Activated CD8-positive, alpha-beta memory T cell treated with anti-CD3 and anti-CD28 coated beads, Interleukin-2, amount 50 U/mL, for 1 hour (primary cell): ENCODE results near the gene MIGA2.
"Not testable (repeated sequence)": the region's sequence is repeated elsewhere in the genome, so short reads cannot be mapped to it uniquely, and the experiment has no call there.

Experiments
- DNase-seq: peaks from one replicate; pipeline ENCODE4 v3.0.0-alpha.2; 2020; ENCODE audit errors: extremely low read depth

MIGA2 gene

GRCh38 chr9:129100383-129101169 lies 64.2 kb downstream of the MIGA2 start:
- DNase-seq, result no peak

GRCh38 chr9:129101279-129101678 lies 64.9 kb downstream of the MIGA2 start:
- DNase-seq, result no peak

- no peak for DNase-seq
These were observed 65.7 kb downstream of the MIGA2 start for GRCh38 chr9:129102095-129102525.

GRCh38 chr9:129102791-129103594 lies 66.6 kb downstream of the MIGA2 start:
- no peak for DNase-seq

GRCh38 chr9:129103595-129103965 lies 67.2 kb downstream of the MIGA2 start:
- DNase-seq, result no peak

- DNase-seq, result no peak
These were observed 67.6 kb downstream of the MIGA2 start for GRCh38 chr9:129104051-129104450.

- DNase-seq, result no peak
These were observed 69.7 kb downstream of the MIGA2 start for GRCh38 chr9:129105857-129106694.

GRCh38 chr9:129107651-129108050 lies 71.2 kb downstream of the MIGA2 start:
- DNase-seq, result no peak

- DNase-seq, result no peak
These were observed 71.8 kb downstream of the MIGA2 start for GRCh38 chr9:129108083-129108804.

GRCh38 chr9:129108805-129109536 lies 72.5 kb downstream of the MIGA2 start:
- DNase-seq, result no peak

- DNase-seq, result no peak
These were observed 73.1 kb downstream of the MIGA2 start for GRCh38 chr9:129109537-129109903.

GRCh38 chr9:129109952-129110739 lies 73.7 kb downstream of the MIGA2 start:
- no peak for DNase-seq

- DNase-seq, result peak; percentile 82
These were observed 74.5 kb downstream of the MIGA2 start, which contains the start of the genes CRAT and PTPA for GRCh38 chr9:129110740-129111527. Gene CRAT (minus strand): TSS chr9:129110793. CDS start chr9:129110509, 284 bp downstream. Gene PTPA (plus strand): TSS chr9:129111415. CDS start chr9:129111601, 186 bp downstream.

GRCh38 chr9:129111528-129112151 lies 75.2 kb downstream of the MIGA2 start:
- no peak for DNase-seq

- DNase-seq, result not testable (repeated sequence)
These were observed 76.1 kb downstream of the MIGA2 start for GRCh38 chr9:129112526-129112925.

- DNase-seq, result no peak
These were observed 77.3 kb downstream of the MIGA2 start for GRCh38 chr9:129113645-129114304.

GRCh38 chr9:129118799-129119198 lies 82.4 kb downstream of the MIGA2 start:
- DNase-seq, result no peak

- no peak for DNase-seq
These were observed 85.1 kb downstream of the MIGA2 start for GRCh38 chr9:129121483-129121882.
